Glomerular endothelial cell (primary cell): ENCODE data around the gene MRTFA. TPM values are rescaled to one million over a fixed set of nuclear protein-coding genes. Genes with fewer than 3 reads are reported as not detected.
"Not testable (repeated sequence)": the region's sequence is repeated elsewhere in the genome, so short reads cannot be mapped to it uniquely, and the experiment has no call there.

Source experiments
- DNase-seq: peaks from one replicate; pipeline ENCODE4 v3.0.0-alpha.2; 2011; ENCODE audit warnings: low read depth, low spot score; ENCODE audit errors: extremely low read depth
- total RNA-seq: library from RNA; depleted of rRNA; stranded (reverse); fragments of >200 nt; gene quantifications from 2 replicates; pipeline ENCODE4 v1.2.3, GENCODE V29; 2015

Gene MRTFA
- total RNA-seq, 1 donor from 2014 or later = 91.6 TPM

DNA sequence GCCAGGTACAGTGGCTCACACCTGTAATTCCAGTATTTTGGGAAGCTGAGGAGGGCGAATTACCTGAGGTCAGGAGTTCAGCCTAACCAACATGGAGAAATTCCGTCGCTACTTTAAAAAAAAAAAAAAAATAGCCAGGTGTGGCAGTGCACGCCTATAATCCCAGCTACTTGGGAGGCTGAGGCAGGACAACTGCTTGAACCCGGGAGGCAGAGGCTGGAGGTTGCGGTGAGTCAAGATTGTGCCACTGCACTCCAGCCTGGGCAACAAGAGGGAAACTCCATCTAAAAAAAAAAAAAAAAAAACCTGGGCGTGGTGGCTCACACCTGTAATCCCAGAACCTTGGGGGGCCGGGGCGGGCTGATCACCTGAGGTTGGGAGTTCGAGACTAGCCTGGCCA, 37.8 kb downstream of the MRTFA start:
- DNase-seq = not testable (repeated sequence)

GRCh38 chr22:40597526-40598430, 38.7 kb downstream of the MRTFA start:
- no peak for DNase-seq

GRCh38 chr22:40595497-40596234, 40.9 kb downstream of the MRTFA start:
- no peak for DNase-seq

- no peak for DNase-seq
These were observed 41.6 kb downstream of the MRTFA start for GRCh38 chr22:40594924-40595323.

DNA sequence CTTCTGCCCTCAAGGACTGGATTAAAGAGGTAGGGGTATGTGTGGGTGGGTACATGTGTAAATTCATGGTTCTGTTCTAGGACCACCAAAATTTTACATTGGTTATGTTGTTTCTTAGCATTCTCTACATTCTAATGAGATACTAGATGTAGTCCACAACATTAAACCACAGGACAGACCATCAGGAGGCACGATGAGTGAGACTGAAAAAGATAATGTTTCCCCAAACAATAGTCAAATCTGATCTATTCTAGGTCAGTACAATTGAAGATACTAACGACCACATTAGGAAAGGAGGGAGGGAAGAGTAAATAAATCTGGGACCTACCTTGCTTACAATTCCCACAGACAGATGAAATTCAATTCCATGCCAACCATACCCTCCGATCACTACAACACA, 42.2 kb downstream of the MRTFA start:
- DNase-seq = no peak

GRCh38 chr22:40593460-40594273, 42.9 kb downstream of the MRTFA start:
- no peak for DNase-seq

DNA sequence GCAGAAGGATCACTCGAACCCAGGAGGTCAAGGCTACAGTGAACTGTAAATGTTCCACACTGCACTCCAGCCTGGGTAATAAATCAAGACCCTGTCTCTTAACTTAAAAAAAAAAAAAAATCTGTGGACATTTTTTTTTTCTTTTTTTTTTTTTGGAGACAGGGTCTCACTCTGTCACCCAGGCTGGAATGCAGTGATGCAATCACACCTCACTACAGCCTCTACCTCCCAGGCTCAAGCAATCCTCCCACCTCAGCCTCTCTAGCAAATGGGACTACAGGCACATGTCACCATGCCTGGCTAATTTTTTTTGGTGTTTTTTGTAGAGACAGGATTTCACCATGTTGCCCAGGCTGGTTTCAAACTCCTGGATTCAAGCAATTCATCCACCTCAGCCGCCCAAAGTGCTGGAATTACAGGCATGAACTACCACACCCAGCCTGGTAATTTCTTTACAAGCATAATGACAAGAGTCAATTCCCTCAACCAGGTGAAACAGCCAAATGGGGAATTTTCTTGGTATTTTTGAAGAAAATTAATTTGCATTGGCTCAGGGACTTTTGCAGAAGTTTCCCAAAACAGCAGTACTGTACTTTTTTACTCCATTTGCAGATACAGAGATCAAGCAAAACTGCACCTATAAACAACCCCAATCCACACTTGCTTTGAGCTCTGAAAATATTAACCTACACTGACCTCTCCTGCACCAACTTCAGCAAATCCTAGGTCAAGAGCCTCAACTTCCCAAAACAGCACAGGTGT, 44.0 kb downstream of the MRTFA start:
- DNase-seq = no peak

DNA sequence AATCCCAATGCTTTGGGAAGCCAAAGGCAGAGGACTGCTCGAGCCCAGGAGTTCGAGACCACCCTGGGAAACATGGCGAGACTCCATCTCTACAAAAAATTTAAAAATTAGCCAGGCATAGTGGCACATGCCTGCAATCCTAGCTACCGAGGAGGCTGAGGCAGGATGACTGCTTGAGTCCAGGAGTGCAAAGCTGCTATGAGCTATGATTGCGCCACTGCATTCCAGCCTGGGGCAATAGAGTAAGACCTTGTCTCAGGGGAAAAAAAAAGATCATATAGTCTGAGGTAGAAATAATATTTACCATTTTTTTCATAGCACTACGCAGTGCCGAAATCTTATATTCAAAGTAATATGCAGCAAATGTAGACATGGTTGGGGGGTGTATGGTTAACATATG, 47.8 kb downstream of the MRTFA start:
- no peak for DNase-seq

GRCh38 chr22:40586781-40587180, 49.7 kb downstream of the MRTFA start:
- DNase-seq = no peak

GRCh38 chr22:40585310-40585751, 51.2 kb downstream of the MRTFA start:
- no peak for DNase-seq

DNA sequence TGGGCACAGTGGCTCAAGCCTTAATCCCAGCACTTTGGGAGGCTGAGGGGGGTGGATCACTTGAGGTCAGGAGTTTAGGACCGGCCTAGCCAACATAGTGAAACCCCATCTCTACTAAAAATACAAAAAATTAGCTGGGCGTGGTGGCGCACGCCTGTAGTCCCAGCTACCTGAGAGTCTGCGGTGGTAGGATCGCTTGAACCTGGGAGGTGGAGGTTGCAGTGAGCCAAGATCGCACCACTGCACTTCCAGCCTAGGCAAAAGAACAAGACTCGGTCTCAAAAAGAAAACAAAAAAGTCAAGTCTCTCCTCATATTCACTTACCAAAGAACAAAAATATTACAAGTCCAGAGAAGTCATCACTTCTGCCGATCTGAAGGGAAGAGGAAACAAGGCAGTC, 51.8 kb downstream of the MRTFA start:
- not testable (repeated sequence) for DNase-seq

- DNase-seq = no peak
These were observed 53.3 kb downstream of the MRTFA start for GRCh38 chr22:40583053-40583741.

- DNase-seq = no peak
These were observed 54.5 kb downstream of the MRTFA start for GRCh38 chr22:40582063-40582462.

DNA sequence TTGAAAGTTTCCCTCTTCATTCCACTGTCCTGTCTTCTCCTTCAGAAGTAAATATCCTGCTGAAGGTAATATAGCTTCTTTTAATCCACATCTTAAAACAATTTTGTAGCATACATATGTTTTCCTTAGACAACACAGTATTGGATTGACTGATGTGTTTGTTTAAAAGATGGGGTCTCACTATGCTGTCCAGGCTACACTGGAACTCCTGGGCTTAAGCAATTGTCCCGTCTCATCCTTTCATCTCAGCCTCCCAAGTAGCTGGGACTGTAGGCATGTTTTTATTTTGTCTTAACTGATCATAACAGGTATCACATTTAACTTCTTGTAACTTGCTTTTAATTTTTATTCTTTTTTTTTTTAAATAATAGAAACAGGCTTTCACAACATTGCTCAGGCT, 55.9 kb downstream of the MRTFA start:
- DNase-seq = no peak

- no peak for DNase-seq
These were observed 58.3 kb downstream of the MRTFA start for GRCh38 chr22:40578171-40578570.

- DNase-seq = no peak
These were observed 63.5 kb downstream of the MRTFA start for GRCh38 chr22:40572976-40573375.

- no peak for DNase-seq
These were observed 64.6 kb downstream of the MRTFA start for GRCh38 chr22:40571887-40572286.

- no peak for DNase-seq
These were observed 68.7 kb downstream of the MRTFA start for GRCh38 chr22:40567626-40568328.

GRCh38 chr22:40567106-40567505, 69.4 kb downstream of the MRTFA start:
- DNase-seq = no peak
